Suprapubic skin (tissue), 4 donors: ENCODE results near the gene PCED1B. TPM values are rescaled to one million over a fixed set of nuclear protein-coding genes. Genes with fewer than 3 reads are reported as not detected.

Experiments
- DNase-seq, 2 donors: peaks; one replicate each; pipeline ENCODE4 v3.0.0-alpha.2; 2019; ENCODE audit warnings: low spot score in 2 of 2
- H3K27ac ChIP-seq: fragments of 200-600 bp; sonication (generic); one replicate; pipeline ENCODE4 v1.5.1; 2019
- H3K27me3 ChIP-seq: fragments of 200-600 bp; sonication (generic); one replicate; pipeline ENCODE4 v1.5.1; 2019
- H3K36me3 ChIP-seq: fragments of 200-600 bp; sonication (generic); one replicate; pipeline ENCODE4 v1.5.1; 2019
- H3K4me1 ChIP-seq: fragments of 200-600 bp; sonication (generic); one replicate; pipeline ENCODE4 v1.5.1; 2019
- H3K4me3 ChIP-seq: fragments of 200-600 bp; sonication (generic); one replicate; pipeline ENCODE4 v1.5.1; 2019; ENCODE audit warnings: mild to moderate bottlenecking
- H3K9me3 ChIP-seq: fragments of 200-600 bp; sonication (generic); one replicate; pipeline ENCODE4 v1.5.1; 2019
- CTCF ChIP-seq, 2 donors: fragments of 200-600 bp in 1 of 2; fragments of 450-650 bp in 1 of 2; sonication (generic) in 1 of 2; IDR thresholded peaks; one replicate each; pipeline ENCODE4 v1.5.1; 2016 to 2019; ENCODE audit warnings: antibody characterized with exemption in 2 of 2, mild to moderate bottlenecking in 1 of 2, moderate library complexity in 1 of 2
- EP300 ChIP-seq: sonication (generic); formaldehyde crosslinking; IDR thresholded peaks from one replicate; pipeline ENCODE4 v1.6.1; 2017; ENCODE audit warnings: antibody characterized with exemption
- POLR2A ChIP-seq, 2 donors: fragments of 450-650 bp; IDR thresholded peaks; one replicate each; pipeline ENCODE4 v1.6.1; 2017; ENCODE audit warnings: antibody characterized with exemption in 2 of 2, mild to moderate bottlenecking in 2 of 2, moderate library complexity in 2 of 2
- POLR2AphosphoS5 ChIP-seq, 3 donors: sonication (generic); formaldehyde crosslinking; IDR thresholded peaks; one replicate each; pipeline ENCODE4 v1.6.1; 2017; ENCODE audit warnings: antibody characterized with exemption in 3 of 3
- WGBS: methylation state at CpG from one replicate; pipeline ENCODE4 v1.1.5; 2018; 5-methylcytosine and 5-hydroxymethylcytosine counted together
- total RNA-seq, 4 donors: library from RNA; depleted of rRNA; stranded (reverse); fragments of >200 nt; gene quantifications; one replicate each; pipeline ENCODE4 v1.1.0, GENCODE V29; 2016

PCED1B gene
- total RNA-seq, 4 donors from 2014 or later: 0.65 to 5.1 TPM; not detected in 2

DNA sequence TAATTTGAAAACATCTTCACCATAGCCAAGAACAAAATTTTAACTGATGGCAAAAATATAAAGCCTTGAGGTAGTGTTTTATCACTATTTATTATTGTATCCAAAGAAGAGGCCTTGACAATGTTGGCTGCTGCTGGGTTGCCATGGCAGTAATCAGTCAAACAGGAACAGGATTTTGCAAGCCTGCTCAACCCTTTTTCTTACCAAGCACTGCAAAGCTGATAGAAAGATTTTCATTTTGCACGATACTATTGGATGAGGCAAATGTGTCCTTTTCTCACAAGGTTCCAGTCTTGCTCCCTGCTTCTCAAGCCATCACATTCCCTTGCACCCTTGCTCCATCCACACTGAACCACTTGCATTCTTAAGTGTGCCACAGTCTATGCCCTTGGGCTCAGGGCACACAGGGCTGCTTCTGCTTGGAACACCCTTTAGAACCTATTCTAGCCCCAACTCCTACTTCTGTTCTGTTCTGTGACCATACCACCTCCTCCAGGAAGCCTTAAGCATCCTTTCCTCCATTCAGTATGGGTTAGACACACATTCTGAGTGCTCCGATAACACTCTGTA is 76.8 kb downstream of the PCED1B start:
- 55% methylated on average over 2 of the region's 2 CpGs for WGBS
- H3K4me3 ChIP-seq: no peak overlapping the region
- H3K36me3 ChIP-seq: no peaks in the 10 kb centered on the region
- no peaks in the 10 kb centered on the region for H3K27me3 ChIP-seq
- no peaks in the 10 kb centered on the region for H3K9me3 ChIP-seq
- DNase-seq: no peak
- peaks cover 10% of the 10 kb centered on the region for H3K4me1 ChIP-seq
- H3K27ac ChIP-seq: no peak overlapping the region
- TF ChIP-seq EP300 (no peak), CTCF (IDR thresholded peaks at IDR 0.05) (no peak), POLR2AphosphoS5 (IDR thresholded peaks at IDR 0.05) (no peak), POLR2A (IDR thresholded peaks at IDR 0.05) (no peak)

- Histone ChIP-seq H3K36me3 (no peaks in the 10 kb centered on the region), H3K27ac (no peak overlapping the region), H3K9me3 (no peaks in the 10 kb centered on the region), H3K4me1 (peaks cover 10% of the 10 kb centered on the region), H3K4me3 (no peak overlapping the region), H3K27me3 (no peaks in the 10 kb centered on the region)
- DNase-seq: no peak
- WGBS: 92% methylated on average over 1 of the region's 1 CpG
- TF ChIP-seq POLR2A (IDR thresholded peaks at IDR 0.05): no peak
- TF ChIP-seq CTCF (IDR thresholded peaks at IDR 0.05): no peak
- no peak for TF ChIP-seq POLR2AphosphoS5 (IDR thresholded peaks at IDR 0.05)
- TF ChIP-seq EP300: no peak
Observed at GRCh38 chr12:47158792-47159191, 79.4 kb downstream of the PCED1B start.

- peaks cover 10% of the 10 kb centered on the region for H3K4me1 ChIP-seq
- no peaks in the 10 kb centered on the region for H3K9me3 ChIP-seq
- TF ChIP-seq POLR2AphosphoS5 (IDR thresholded peaks at IDR 0.05): no peak
- TF ChIP-seq EP300: no peak
- no peak for TF ChIP-seq CTCF (IDR thresholded peaks at IDR 0.05)
- TF ChIP-seq POLR2A (IDR thresholded peaks at IDR 0.05): no peak
- no peak overlapping the region for H3K4me3 ChIP-seq
- no peak for DNase-seq
- no peaks in the 10 kb centered on the region for H3K27me3 ChIP-seq
- no peak overlapping the region for H3K27ac ChIP-seq
- 97% methylated on average over 1 of the region's 1 CpG for WGBS
- no peaks in the 10 kb centered on the region for H3K36me3 ChIP-seq
Observed at GRCh38 chr12:47159348-47159747, 79.9 kb downstream of the PCED1B start.

DNA sequence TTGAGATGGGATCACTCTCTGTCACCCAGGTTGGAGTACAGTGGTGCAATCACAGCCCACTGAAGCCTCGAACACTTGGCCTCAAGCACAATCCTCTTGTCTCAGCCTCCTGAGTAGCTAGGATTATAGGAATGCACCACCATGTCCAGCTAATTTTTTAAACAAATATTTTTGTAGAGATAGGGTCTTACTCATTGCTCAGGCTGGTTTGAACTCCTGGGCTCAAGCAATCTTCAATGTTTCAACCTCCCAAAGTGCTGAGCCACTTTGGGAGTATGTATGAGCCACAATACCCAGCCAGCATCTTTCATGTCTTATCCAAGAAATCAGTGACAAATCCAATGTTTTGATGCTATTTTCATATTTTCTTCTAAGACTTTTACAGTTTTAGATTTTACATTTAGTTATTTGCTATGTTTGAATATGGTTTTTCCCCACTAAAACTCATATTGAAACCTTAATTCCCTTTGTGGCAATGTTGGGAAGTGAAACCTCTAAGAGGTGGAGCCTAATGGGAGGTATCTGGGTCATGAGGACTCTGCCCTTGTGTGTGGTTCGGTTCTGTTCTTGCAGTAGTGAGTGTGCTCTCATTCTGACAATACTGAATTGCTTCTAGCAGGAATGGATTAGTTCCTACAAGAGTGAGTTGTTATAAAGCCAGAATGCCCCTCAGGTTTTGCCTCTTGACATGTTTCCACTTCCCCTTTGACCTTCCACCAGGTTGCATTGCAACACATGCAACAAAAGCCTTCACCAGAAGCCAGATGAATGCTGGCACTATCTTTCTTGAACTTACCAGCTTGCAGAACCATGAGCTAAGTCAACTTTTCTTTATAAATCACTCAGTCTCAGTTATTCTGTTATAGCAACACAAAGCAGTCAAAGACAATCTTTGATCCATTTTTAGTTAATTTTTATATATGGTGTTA is 81.2 kb downstream of the PCED1B start:
- no peak overlapping the region for H3K27ac ChIP-seq
- no peak for TF ChIP-seq POLR2A (IDR thresholded peaks at IDR 0.05)
- no peak for TF ChIP-seq EP300
- TF ChIP-seq POLR2AphosphoS5 (IDR thresholded peaks at IDR 0.05): no peak
- no peak for TF ChIP-seq CTCF (IDR thresholded peaks at IDR 0.05)
- H3K4me1 ChIP-seq: peaks cover 7% of the 10 kb centered on the region
- H3K4me3 ChIP-seq: no peak overlapping the region
- H3K36me3 ChIP-seq: no peaks in the 10 kb centered on the region
- WGBS: 92% methylated on average over 2 of the region's 2 CpGs
- H3K9me3 ChIP-seq: no peaks in the 10 kb centered on the region
- DNase-seq: no peak
- H3K27me3 ChIP-seq: no peaks in the 10 kb centered on the region

DNA sequence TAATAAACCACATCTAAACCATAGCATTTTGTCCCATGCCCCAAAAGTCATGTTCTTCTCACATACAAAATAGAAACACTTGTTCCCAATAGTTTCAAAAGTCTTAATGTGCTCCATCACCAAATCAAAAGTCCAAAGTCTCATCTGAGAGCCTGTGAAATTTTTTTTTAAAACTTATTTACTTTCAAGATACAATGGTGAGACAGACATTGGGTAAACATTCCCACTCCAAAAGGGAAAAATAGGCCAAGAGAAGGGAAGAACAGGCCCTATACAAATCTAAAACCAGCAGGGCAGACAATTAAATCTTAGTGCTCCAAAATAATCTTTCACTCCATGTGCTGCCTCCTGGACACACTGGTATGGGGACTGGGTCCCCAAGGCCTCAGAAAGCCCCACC is 84.7 kb downstream of the PCED1B start:
- H3K27me3 ChIP-seq: no peaks in the 10 kb centered on the region
- no peaks in the 10 kb centered on the region for H3K9me3 ChIP-seq
- H3K36me3 ChIP-seq: no peaks in the 10 kb centered on the region
- H3K4me3 ChIP-seq: no peak overlapping the region
- H3K4me1 ChIP-seq: no peaks in the 10 kb centered on the region
- no peak for DNase-seq
- H3K27ac ChIP-seq: no peak overlapping the region
- TF ChIP-seq POLR2AphosphoS5 (IDR thresholded peaks at IDR 0.05) (no peak), CTCF (IDR thresholded peaks at IDR 0.05) (no peak), POLR2A (IDR thresholded peaks at IDR 0.05) (no peak)
